GM23338 (cell line): ENCODE measurements around the gene C10orf90.

Experiments
- CREB1 ChIP-seq: fragments of 250-450 bp; sonication (Bioruptor Pico); IDR thresholded peaks from 2 replicates; pipeline ENCODE4 v1.5.0; 2020; ENCODE audit warnings: low read depth, mild to moderate bottlenecking, moderate library complexity
- EZH2 ChIP-seq: fragments of 200-600 bp; sonication (generic); IDR thresholded peaks from one replicate; pipeline ENCODE4 v1.8.0; 2017; ENCODE audit warnings: antibody characterized with exemption, mild to moderate bottlenecking, low read depth; ENCODE audit not compliant: unreplicated experiment
- EZH2phosphoT487 ChIP-seq: fragments of 200-600 bp; sonication (generic); IDR thresholded peaks from one replicate; pipeline ENCODE4 v1.8.1; 2018; ENCODE audit warnings: antibody characterized with exemption; ENCODE audit not compliant: unreplicated experiment
- NANOG ChIP-seq: IDR thresholded peaks from 2 replicates; pipeline ENCODE4 v1.6.1; 2016; ENCODE audit warnings: antibody characterized with exemption, borderline replicate concordance
- POLR2AphosphoS5 ChIP-seq: IDR thresholded peaks from 2 replicates; pipeline ENCODE4 v1.6.1; 2016; ENCODE audit warnings: antibody characterized with exemption, low read depth
- TF ChIP-seq, protein P1 (sequence below), 2 experiments: fragments of 200-600 bp in 1 of 2; sonication (generic) in 1 of 2; conservative IDR thresholded peaks; 2 replicates each; pipeline versions ENCODE4 v1.5.1 to v1.6.1; 2016 to 2017; ENCODE audit warnings: antibody characterized with exemption in 2 of 2, low read depth in 2 of 2, mild to moderate bottlenecking in 2 of 2, moderate library complexity in 1 of 2
- TF ChIP-seq, protein P2 (sequence below): IDR thresholded peaks from one replicate; pipeline ENCODE4 v1.6.1; 2018; ENCODE audit warnings: antibody characterized with exemption; ENCODE audit not compliant: unreplicated experiment
- TF ChIP-seq, protein P3 (sequence below): IDR thresholded peaks from 2 replicates; pipeline ENCODE4 v1.6.1; 2016; ENCODE audit warnings: antibody characterized with exemption

DNA sequence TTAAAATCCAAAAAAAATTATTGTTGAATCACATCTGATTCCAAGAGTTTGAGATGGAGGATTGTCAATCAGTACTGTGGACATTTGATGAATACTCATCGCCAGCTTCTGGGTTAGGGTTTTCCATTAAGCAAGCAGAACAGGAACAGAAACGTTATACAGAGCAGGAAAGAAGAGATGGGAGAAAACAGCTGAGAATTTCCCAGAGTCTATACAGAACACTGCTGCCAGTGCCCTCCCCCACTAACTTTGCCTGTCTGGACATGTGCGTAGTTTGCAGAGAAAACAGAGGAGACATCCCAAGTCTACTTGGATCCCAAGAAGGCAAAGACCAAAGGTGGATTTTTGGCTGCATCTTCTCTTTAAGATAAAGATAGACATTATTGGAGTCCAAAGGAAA lies 19.0 kb downstream of the C10orf90 start:
- TF ChIP-seq EZH2 (no peak), EZH2phosphoT487 (no peak), POLR2AphosphoS5 (no peak), CREB1 (CRISPR knock-in tag) (no peak), NANOG (no peak)
- TF ChIP-seq, protein P1, sequence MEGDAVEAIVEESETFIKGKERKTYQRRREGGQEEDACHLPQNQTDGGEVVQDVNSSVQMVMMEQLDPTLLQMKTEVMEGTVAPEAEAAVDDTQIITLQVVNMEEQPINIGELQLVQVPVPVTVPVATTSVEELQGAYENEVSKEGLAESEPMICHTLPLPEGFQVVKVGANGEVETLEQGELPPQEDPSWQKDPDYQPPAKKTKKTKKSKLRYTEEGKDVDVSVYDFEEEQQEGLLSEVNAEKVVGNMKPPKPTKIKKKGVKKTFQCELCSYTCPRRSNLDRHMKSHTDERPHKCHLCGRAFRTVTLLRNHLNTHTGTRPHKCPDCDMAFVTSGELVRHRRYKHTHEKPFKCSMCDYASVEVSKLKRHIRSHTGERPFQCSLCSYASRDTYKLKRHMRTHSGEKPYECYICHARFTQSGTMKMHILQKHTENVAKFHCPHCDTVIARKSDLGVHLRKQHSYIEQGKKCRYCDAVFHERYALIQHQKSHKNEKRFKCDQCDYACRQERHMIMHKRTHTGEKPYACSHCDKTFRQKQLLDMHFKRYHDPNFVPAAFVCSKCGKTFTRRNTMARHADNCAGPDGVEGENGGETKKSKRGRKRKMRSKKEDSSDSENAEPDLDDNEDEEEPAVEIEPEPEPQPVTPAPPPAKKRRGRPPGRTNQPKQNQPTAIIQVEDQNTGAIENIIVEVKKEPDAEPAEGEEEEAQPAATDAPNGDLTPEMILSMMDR (conservative IDR thresholded peaks at IDR 0.05; ENCODE audit: low read depth in 2 of 2): no peak
- TF ChIP-seq, protein P2, sequence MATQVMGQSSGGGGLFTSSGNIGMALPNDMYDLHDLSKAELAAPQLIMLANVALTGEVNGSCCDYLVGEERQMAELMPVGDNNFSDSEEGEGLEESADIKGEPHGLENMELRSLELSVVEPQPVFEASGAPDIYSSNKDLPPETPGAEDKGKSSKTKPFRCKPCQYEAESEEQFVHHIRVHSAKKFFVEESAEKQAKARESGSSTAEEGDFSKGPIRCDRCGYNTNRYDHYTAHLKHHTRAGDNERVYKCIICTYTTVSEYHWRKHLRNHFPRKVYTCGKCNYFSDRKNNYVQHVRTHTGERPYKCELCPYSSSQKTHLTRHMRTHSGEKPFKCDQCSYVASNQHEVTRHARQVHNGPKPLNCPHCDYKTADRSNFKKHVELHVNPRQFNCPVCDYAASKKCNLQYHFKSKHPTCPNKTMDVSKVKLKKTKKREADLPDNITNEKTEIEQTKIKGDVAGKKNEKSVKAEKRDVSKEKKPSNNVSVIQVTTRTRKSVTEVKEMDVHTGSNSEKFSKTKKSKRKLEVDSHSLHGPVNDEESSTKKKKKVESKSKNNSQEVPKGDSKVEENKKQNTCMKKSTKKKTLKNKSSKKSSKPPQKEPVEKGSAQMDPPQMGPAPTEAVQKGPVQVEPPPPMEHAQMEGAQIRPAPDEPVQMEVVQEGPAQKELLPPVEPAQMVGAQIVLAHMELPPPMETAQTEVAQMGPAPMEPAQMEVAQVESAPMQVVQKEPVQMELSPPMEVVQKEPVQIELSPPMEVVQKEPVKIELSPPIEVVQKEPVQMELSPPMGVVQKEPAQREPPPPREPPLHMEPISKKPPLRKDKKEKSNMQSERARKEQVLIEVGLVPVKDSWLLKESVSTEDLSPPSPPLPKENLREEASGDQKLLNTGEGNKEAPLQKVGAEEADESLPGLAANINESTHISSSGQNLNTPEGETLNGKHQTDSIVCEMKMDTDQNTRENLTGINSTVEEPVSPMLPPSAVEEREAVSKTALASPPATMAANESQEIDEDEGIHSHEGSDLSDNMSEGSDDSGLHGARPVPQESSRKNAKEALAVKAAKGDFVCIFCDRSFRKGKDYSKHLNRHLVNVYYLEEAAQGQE: no peak
- TF ChIP-seq, protein P3, sequence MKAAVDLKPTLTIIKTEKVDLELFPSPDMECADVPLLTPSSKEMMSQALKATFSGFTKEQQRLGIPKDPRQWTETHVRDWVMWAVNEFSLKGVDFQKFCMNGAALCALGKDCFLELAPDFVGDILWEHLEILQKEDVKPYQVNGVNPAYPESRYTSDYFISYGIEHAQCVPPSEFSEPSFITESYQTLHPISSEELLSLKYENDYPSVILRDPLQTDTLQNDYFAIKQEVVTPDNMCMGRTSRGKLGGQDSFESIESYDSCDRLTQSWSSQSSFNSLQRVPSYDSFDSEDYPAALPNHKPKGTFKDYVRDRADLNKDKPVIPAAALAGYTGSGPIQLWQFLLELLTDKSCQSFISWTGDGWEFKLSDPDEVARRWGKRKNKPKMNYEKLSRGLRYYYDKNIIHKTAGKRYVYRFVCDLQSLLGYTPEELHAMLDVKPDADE: no peak
